Measurements from ENCODE around the gene LGALS7B.
"Not testable (repeated sequence)": the region's sequence is repeated elsewhere in the genome, so short reads cannot be mapped to it uniquely, and the experiment has no call there.

LGALS7B gene

DNA sequence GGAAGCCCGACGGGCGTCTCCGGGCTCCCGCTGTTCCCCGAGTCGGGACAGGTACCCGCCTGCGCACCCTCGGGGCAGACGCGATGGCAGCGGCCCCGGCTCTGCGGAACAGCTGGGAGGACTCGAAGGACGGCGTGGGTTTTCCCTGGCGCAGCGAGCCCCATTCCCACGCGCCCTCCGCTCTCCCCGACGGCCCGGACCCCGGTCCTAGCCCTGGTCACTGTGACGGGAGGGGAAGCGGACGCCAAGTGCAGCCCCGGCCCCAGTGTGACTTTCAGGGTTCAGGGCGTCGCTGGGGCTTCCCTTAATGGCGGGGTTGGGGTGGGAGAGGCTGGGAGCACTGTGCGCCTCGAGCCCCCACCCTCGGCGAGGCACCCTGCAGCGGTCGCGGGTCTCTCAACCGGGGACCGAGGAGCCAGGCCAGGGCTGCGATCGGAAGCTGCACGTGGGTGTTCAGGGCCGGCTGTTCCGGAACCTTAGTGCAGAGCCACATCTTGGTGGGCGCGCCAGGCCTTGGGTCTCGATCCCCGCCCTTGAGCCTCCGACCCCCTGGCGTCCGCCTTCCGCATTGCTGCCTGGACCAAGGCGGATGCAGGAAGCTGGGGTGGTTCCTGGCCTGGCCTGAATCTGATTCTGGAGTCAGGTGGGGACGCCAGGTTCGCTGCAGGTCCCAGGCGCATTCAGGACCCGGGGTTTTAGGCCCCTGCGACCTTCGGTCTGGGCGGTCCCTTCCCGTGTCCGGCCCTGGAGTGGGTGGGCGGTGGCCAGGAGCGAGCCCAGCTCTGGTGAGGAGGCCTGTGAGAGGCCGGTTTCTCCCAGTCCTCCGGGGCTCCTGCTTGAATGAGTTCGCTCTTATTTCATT lies 3.5 kb downstream of the LGALS7B start:
- DNase-seq, result no peak
- in situ Hi-C loops (cut with MboI; ENCODE audit: low pct_unique_long_range_greater_than_20kb, low sequenced_read_pairs), result no loop called here

DNA sequence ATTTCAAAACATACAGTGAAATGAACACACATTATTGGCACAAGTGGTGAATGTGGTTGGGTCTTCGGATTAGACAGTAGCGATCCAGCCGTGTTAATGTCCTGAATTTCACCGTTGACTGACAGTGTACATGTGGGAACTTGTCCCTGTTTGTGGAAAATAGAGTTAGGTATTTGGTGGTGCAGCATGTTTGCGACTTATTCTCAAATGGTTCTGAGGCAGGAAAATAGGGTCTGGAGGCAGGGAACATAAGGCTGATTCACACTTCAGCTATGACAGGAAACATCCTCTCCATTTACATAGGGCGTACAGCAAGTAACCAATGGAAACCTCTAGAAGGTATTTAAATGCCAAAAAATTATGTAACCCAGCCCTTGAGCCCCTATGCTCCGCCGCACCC lies 4.2 kb downstream of the LGALS7B start:
- in situ Hi-C loops (cut with MboI; ENCODE audit: low pct_unique_long_range_greater_than_20kb, low sequenced_read_pairs), result no loop called here
- no peak for DNase-seq

DNA sequence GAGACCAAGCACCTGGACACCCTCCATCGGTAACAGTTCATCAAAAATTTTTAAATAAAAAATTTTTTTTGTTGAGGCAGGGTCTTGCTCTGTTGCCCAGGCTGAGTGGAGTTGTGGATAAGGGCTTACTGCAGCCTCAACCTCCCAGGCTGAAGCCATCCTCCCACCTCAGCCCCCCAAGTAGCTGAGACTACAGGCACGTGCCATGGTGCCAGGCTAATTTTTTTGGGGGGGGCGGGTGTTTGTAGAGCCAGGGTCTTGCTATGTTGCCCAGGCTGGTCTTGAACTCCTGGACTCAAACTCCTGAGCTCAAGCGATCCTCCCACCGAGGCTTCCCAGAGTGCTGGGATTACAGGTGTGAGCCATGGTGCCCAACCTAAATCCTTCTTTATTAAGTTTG lies 4.7 kb downstream of the LGALS7B start:
- in situ Hi-C loops (cut with MboI; ENCODE audit: low pct_unique_long_range_greater_than_20kb, low sequenced_read_pairs), result no loop called here

DNA sequence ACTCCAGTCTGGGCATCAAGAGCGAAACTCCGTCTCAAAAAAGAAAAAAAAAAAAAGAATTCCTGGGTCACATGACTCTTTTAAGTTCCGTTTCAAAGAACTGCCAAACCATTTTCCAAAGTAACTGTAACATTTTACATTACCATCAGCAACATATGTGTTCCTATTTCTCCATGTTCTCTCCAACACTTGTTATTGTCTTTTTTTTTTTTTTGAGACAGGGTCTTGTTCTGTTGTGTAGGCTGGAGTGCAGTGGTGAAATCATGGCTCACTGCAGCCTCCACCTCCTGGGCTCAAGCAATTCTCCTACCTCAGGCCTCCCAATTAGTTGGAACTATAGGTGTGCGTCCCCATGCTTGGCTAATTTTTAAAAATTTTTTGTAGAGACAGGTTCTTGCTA lies 6.5 kb downstream of the LGALS7B start:
- no peak for DNase-seq
- in situ Hi-C loops (cut with MboI; ENCODE audit: low pct_unique_long_range_greater_than_20kb, low sequenced_read_pairs), result no loop called here

More for the DNA sequence above, 4.7 kb downstream of the LGALS7B start:
- DNase-seq, result no peak

DNA sequence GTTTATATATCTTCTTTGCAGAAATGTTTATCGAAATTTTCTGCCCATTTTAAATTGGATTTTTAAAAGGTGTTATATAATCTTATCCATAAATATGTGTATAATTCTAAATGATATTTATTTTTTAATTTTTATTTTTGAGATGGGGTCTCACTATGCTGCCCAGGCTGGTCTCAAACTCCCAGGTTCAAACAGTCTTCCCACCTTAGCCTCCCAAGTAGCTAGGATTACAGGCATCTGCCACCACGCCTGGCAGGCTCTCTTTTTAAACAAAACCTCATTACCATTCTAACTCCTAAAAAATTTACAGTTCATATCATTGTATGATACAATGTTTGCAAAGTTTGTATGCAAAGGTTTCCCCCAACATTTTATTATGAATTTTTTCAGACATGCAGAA lies 7.2 kb downstream of the LGALS7B start:
- in situ Hi-C loops (cut with MboI; ENCODE audit: low pct_unique_long_range_greater_than_20kb, low sequenced_read_pairs), result no loop called here
- DNase-seq, result no peak

DNA sequence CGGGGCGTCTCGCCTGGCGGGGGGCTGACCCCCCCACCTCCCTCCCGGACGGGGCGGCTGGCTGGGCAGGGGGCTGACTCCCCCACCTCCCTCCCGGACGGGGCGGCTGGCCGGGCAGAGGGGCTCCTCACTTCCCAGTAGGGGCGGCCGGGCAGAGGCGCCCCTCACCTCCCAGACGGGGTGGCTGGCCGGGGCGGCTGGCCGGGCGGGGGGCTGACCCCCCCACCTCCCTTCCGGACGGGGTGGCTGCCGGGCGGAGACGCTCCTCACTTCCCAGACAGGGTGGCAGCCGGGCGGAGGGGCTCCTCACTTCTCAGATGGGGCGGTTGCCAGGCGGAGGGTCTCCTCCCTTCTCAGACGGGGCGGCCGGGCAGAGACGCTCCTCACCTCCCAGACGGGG lies 8.8 kb downstream of the LGALS7B start:
- in situ Hi-C loops (cut with MboI; ENCODE audit: low pct_unique_long_range_greater_than_20kb, low sequenced_read_pairs); DNase-seq: not testable (repeated sequence)

DNA sequence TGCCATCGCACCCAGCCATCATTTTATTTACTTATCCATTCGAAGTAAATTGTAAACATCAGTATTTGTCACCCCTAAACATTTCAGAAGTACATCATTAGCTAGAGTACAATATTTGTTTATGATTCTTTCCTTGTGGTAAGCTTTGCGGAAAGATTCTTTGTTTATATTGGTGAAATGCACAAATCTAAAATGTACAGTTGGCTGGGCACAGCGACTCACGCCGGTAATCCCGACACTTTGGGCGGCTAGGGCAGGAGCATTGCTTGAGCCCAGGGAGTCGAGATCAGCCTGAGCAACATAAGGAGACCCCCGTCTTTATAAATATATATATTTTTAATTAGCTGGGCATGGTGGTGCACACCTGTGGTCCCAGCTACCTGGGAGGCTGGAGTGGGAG lies 10.1 kb downstream of the LGALS7B start:
- no peak for DNase-seq
- in situ Hi-C loops (cut with MboI; ENCODE audit: low pct_unique_long_range_greater_than_20kb, low sequenced_read_pairs), result no loop called here

DNA sequence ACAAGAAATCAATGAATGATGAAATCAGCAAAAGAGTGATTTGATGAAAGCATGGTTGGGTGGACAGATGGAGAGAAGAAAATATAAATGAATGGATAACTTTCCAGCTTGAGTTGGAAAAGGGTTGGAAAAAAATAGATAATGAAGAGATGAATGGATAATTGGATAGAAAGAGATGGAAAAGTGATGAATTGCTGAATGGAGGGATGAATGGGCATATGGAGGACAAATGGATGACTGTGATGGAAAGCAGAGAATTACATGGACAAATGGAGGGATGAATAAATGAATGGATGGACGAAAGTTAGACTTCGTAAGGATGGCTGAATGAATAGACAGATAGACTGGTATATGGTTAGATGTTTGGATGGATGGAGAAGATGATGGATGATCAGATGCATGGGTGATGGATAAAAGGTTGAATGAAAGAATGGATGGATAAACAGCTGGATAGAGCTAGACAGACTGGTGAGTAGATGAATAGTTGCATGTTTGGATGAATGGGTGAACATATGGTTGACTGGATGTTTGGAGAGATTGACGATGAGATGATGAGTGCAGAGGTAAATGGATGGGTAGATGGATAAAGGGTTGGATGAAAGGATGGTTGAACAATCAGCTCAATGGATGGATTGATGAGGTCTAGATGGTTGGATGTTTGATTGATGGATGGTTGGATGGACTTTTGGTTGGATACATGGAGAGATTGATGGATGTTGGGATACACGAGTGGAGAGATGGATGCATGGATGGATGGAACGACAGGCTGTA lies 11.8 kb downstream of the LGALS7B start:
- in situ Hi-C loops (cut with MboI; ENCODE audit: low pct_unique_long_range_greater_than_20kb, low sequenced_read_pairs), result no loop called here
- no peak for DNase-seq

DNA sequence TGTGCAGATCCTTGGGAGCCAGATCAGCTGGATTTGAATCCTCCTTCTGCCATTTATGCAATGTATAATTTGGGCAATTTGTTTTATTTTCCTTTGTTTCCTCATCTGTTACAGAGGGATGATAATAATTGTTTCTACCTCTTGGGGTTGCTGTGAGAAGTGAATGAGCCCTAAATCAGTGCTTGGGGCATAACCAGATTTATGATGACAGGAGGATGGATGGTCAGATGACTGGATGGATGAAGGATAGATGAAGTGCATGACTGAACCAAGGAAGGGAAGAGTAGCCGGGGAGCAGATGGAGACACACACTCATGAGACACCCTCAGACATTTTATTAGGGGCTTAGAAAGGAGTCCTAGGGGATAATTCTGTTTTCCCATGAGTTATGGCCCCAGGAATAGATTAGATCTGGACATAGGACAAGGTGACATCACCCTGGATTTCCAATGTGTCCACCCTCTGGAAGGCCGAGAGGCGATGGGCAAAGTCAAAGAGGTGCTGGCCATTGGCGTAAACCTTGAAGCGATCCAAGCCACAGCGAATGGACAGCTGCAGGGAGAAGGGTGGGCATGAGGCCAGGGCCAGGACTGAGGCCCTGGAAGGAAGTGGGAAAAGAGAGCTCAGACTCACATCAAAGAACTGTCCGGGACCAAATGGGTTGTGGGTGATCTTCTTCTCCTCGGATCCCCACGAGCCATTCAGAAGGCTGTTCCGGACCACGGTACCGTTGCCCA lies 12.5 kb downstream of the LGALS7B start:
- no peak for DNase-seq
- in situ Hi-C loops (cut with MboI; ENCODE audit: low pct_unique_long_range_greater_than_20kb, low sequenced_read_pairs), result no loop called here

DNA sequence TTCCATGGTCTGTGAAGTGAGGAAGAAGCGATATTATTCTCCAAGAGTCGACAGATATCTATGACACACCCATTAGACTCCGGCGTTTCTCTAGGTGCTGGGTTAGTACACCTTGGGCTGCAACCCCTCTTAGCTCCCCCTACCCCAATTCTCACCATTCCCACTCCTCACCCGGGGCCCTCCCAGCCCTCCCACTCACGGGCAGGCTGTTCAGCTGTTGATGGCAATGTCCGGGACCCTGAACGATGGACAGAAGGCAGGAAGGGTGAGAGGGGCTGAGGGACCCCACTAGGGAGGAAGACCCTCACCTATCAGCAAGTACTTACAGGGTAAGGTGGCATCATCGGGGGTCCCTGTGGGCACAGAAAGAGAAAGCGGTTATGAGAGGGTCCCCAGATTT lies 14.5 kb downstream of the LGALS7B start:
- in situ Hi-C loops (cut with MboI; ENCODE audit: low pct_unique_long_range_greater_than_20kb, low sequenced_read_pairs), result no loop called here
- no peak for DNase-seq

DNA sequence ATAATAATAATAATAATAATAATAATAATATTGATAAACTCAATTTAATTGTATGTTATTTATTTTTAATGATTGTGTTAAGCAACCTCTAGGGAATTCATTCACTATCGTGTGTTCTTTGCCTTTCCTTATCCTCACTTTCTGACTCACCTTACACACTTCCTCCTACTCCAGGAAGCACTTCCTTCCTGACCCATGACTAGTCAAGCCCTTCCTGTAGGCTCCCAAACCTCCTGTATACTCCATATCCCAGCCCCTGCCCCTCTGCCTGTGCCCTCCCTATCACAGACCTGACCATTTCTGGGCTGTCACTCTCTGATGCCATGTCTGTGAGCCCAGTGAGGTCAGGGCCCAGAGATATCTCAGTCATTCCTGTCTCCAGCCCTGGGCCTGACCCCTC lies 16.2 kb downstream of the LGALS7B start:
- no peak for DNase-seq
- in situ Hi-C loops (cut with MboI; ENCODE audit: low pct_unique_long_range_greater_than_20kb, low sequenced_read_pairs), result no loop called here

DNA sequence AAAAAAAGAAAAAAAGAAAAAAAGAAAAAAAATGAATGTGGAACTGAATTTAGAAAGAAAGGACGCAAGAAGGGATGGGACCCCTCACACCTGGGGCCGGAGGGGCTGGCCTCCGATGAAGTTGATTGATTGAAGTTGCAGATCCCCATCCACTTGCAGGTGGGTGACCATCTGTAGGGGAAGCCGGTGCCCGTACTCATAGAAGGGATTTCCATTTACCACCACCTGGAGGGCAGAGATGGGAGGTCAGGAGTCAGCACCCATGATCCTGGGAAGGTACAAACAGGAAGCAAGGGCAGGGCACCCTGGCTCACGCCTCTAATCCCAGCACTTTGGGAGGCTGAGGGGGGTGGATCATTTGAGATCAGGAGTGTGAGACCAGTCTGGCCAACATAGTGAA lies 17.4 kb downstream of the LGALS7B start:
- in situ Hi-C loops (cut with MboI; ENCODE audit: low pct_unique_long_range_greater_than_20kb, low sequenced_read_pairs), result no loop called here
- DNase-seq, result no peak

DNA sequence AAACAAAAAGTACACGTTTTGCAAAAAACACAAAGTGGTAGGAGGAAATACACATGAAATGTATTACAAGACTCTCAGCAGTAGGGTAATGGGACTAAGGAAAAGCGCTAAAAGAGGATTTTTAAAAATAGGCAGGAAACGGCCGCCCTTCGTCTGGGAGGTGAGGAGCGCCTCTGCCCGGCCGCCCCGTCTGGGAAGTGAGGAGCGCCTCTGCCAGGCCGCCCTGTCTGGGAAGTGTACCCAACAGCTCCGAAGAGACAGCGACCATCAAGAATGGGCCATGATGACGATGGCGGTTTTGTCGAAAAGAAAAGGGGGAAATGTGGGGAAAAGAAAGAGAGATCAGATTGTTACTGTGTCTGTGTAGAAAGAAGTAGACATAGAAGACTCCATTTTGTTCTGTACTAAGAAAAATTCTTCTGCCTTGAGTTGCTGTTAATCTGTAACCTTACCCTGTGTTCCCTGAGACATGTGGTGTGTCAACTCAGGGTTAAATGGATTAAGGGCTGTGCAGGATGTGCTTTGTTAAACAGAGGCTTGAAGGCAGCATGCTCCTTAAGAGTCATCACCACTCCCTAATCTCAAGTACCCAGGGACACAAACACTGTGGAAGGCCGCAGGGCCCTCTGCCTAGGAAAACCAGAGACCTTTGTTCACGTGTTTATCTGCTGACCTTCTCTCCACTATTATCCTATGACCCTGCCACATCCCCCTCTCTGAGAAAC lies 18.5 kb downstream of the LGALS7B start:
- in situ Hi-C loops (cut with MboI; ENCODE audit: low pct_unique_long_range_greater_than_20kb, low sequenced_read_pairs); DNase-seq: not testable (repeated sequence)

DNA sequence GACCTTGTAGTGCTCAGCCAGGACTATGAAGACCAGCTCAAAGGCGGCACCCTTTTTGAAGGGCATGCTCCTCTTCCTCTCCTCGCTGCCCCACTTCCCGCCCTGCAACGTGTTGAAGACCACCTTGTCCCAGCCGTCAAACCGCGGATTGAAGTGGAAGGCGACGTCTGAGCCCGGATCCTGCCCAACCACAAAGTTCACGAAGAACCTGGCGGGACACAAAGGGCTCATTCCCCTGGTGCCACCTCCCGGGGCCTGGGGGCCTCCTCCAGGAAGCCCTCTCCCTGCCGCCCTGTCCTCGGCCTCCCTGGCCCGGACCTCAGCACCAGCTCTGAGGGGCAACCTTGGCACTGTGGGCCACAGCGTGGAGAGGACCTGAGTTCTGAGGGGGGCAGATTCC lies 19.7 kb downstream of the LGALS7B start:
- no peak for DNase-seq
- in situ Hi-C loops (cut with MboI; ENCODE audit: low pct_unique_long_range_greater_than_20kb, low sequenced_read_pairs), result no loop called here

DNA sequence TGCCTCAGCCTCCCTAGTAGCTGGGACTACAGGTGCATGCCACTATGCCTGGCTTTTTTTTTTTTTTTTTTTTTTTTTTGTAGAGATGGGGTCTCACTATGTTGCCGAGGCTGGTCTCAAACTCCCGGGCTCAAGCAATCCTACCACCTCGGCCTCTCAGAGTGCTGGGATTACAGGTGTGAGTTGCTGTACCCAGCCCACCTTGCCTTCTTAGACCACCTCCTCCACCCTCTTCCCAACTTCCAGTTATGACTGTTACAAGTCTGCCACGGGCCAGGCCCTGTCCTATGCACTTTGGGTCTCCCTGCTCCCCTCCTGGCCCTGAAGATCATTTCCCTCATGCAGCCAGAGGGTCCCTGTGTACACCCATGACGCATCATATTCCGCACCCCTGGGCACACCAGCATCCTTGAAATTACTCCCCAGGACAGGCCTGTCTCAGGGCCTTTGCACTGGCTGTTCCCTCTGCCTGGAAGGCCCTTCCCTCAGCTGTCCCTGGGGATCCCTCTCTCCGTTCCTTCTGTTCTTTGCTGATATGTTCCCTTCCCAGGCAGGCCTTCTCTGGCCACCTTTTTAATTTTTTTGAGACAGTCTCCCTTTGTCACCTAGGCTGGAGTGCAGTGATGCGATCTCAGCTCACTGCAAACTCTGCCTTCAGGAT lies 20.7 kb downstream of the LGALS7B start:
- DNase-seq, result no peak
- in situ Hi-C loops (cut with MboI; ENCODE audit: low pct_unique_long_range_greater_than_20kb, low sequenced_read_pairs), result no loop called here

DNA sequence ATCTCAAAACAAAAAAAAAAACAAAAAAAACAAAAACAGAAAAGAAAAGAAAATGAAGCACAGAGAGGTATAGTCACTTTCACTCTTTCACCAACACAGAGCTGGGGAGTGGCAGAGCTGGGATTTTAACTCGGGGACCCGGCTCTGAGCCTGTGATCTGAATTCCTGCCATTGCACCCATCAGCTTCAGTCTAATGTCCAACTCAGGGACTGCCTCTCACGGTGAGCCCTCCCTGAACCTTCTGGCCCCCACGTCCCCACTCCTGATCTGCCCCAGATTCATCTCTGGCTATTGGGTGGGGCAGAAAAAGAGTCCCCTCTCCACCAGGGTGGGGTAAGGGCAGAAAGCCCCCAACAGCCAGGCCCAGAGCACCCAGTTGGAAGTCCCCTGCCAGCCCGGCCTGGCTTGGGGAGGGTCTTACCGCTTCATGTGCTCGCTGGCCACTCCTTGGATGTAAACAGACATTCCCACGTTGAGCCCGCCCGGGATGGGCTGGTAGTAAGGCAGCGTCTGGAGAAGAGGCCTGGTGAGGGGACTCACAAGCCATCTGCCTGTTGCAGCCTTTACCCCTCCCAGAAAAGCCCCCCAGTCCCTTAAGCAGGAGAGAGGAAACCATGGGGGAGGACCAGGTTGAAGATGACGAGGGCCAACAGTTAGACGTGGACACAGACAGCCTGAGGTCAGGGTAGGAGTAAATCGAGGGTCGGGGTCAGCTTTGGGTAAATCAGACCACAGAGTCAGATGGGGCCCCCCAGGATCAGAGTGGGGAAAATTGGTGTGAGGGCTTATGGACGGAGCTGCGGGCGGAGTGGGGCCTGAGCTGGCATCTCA lies 23.2 kb downstream of the LGALS7B start:
- in situ Hi-C loops (cut with MboI; ENCODE audit: low pct_unique_long_range_greater_than_20kb, low sequenced_read_pairs), result no loop called here
- no peak for DNase-seq

DNA sequence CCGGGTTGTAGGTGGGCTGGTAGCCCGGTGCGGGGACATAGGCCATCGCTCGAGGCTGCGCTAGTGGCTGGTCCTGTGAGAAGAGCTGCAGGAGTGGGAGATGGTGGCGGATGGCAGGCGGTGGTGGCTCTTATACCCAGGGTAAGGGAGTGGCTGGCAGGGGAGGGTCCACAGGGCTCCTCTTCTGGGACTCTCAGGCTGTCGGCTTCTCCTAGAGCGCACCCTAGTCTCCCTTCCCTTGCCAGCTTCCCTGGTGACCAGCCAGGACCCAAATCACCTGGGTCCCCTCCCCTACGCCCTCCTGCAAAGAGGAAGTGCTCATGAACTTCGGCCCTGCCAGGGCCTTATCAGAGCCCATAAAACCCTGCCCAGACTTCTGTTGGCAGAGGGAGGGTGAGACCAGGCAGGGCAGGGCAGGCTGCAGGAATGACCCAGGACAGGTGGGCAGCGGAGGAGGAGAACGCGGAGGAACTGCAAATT lies 23.9 kb downstream of the LGALS7B start, which contains the start of gene LGALS4:
TSS of gene LGALS4 (minus strand) at position 105 of the 480 bp plus-strand sequence. CDS start at position 46, 59 bp downstream.
- DNase-seq, result no peak
- in situ Hi-C loops (cut with MboI; ENCODE audit: low pct_unique_long_range_greater_than_20kb, low sequenced_read_pairs), result no loop called here

DNA sequence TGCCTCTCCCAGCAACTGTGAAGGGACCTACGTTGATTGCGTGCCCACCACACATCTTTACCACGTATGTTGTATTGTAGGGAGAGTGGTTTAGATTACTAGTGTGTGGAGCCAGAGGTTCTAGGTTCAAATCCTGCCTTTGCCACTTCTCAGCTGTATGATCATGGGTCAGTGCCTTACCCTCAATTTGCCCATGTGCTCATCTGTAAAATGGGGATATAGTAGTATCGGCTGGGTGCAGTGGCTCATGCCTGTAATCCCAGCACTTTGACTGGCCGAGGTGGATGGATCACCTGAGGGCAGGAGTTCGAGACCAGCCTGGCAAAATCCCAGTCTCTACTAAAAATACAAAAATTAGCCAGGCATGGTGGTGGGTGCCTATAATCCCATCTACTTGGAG lies 24.3 kb downstream of the LGALS7B start:
- in situ Hi-C loops (cut with MboI; ENCODE audit: low pct_unique_long_range_greater_than_20kb, low sequenced_read_pairs), result no loop called here
- no peak for DNase-seq

All from KBM-7 (cell line).